Measurements from ENCODE around the gene DOK3.

DNA sequence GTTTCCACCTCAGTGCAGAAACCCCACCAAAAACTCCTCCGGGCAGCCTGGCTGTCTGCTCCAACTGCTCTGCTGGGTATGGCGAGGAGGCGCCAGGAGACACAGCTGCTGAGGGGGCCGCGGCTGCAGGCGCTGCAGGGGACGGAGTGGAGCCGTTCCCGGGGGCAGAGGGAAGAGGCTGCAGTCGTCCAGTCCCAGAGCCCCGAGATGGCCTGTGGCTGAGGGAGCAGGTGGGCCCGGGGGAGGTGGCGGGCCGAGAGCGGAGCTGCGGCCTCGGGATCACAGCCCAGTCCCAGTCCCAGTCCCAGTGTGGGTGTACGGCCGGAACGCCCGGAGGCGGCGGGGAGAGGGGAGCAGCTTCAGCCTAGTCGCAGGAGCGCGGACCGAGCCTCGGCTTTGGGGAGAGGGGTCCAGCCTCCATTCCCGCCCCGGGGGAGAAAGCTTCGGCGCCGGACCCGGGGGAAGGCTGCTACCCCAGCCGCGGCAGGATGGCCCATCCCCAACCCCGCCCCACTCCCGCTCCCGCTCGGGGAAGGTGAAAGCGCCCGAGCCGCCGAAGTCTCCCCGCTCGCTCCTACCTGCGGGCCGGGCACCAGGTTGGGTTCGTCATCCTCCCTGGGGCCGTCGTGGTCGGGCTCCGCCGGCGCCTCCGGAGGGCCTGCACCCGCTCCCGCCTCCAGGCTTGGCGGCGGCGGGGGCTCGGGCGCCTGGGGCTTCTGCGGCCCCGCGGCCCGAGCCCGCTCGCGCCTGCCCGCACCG lies 44.2 kb upstream of the DOK3 start:
- TF ChIP-seq POLR2AphosphoS5 (IDR thresholded peaks at IDR 0.05), result no peak
- TF ChIP-seq, protein P1, sequence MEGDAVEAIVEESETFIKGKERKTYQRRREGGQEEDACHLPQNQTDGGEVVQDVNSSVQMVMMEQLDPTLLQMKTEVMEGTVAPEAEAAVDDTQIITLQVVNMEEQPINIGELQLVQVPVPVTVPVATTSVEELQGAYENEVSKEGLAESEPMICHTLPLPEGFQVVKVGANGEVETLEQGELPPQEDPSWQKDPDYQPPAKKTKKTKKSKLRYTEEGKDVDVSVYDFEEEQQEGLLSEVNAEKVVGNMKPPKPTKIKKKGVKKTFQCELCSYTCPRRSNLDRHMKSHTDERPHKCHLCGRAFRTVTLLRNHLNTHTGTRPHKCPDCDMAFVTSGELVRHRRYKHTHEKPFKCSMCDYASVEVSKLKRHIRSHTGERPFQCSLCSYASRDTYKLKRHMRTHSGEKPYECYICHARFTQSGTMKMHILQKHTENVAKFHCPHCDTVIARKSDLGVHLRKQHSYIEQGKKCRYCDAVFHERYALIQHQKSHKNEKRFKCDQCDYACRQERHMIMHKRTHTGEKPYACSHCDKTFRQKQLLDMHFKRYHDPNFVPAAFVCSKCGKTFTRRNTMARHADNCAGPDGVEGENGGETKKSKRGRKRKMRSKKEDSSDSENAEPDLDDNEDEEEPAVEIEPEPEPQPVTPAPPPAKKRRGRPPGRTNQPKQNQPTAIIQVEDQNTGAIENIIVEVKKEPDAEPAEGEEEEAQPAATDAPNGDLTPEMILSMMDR (IDR thresholded peaks at IDR 0.05), result no peak
